GM12891 (cell line): Measurements from ENCODE around the gene PTGES3.

Experiments
- PAX5 ChIP-seq: IDR thresholded peaks from 2 replicates; pipeline ENCODE4 v1.6.1; 2011; ENCODE audit warnings: low read length, moderate library complexity, mild to moderate bottlenecking; ENCODE audit not compliant: insufficient read depth, severe bottlenecking
- POLR2A ChIP-seq: IDR thresholded peaks from 2 replicates; pipeline ENCODE4 v1.6.1; 2011; ENCODE audit warnings: low read depth, low read length, control low read depth
- POLR2AphosphoS5 ChIP-seq: IDR thresholded peaks from 2 replicates; pipeline ENCODE4 v1.6.1; 2011; ENCODE audit warnings: low read depth, low read length, control low read depth
- POU2F2 ChIP-seq: IDR thresholded peaks from 2 replicates; pipeline ENCODE4 v1.6.1; 2011; ENCODE audit warnings: low read depth, mild to moderate bottlenecking, control low read depth, low read length, moderate library complexity
- SPI1 ChIP-seq: IDR thresholded peaks from 2 replicates; pipeline ENCODE4 v1.6.1; 2011; ENCODE audit warnings: low read depth, low read length, control low read depth
- TAF1 ChIP-seq: IDR thresholded peaks from 2 replicates; pipeline ENCODE4 v1.6.1; 2011; ENCODE audit warnings: low read depth, low read length, control low read depth

DNA sequence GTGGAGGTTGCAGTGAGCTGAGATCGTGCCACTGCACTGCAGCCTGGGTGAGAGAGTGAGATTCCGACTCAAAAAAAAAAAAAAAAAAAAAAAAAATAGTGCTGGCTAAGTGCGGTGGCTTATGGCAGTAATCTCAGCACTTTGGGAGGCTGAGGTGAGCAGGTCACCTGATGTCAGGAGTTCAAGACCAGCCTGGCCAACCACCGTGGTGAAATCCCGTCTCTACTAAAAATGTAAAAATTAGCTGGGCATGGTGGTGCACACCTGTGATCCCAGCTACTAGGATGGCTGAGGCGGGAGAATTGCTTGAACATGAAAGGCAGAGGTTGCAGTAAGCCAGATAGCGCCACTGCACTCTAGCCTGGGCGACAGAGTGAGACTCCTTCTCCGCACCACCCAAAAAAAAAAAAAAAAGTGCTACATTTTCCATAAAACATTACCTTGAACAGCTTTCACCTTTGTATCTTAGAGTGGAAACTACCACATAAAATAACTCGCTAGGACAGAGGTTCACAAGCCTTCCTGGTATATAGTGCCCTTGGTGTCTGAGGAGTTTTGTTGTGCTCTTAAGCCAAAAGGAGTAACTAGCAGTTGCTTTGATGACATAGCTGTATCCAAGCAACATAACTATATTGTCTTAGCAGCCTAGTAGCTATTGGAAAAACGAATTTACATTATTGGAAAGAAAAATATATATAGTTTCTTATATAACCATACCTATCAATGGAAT lies 11.1 kb downstream of the PTGES3 start:
- TF ChIP-seq POLR2A = no peak
- no peak for TF ChIP-seq TAF1
- no peak for TF ChIP-seq SPI1
- TF ChIP-seq POLR2AphosphoS5 = no peak
- no peak for TF ChIP-seq PAX5
- no peak for TF ChIP-seq POU2F2
